Gastroesophageal sphincter (tissue), 3 donors: Measurements from ENCODE around the gene ZNRF2.

Source experiments
- EP300 ChIP-seq: sonication (generic); formaldehyde crosslinking; IDR thresholded peaks from one replicate; pipeline ENCODE4 v1.6.1; 2017; ENCODE audit warnings: antibody characterized with exemption, mild to moderate bottlenecking
- POLR2A ChIP-seq, 2 donors: fragments of 450-650 bp; IDR thresholded peaks; one replicate each; pipeline ENCODE4 v1.6.1; 2017; ENCODE audit warnings: antibody characterized with exemption in 2 of 2, mild to moderate bottlenecking in 2 of 2, moderate library complexity in 1 of 2
- TF ChIP-seq, protein P1 (sequence below), 4 experiments: fragments of 200-600 bp in 2 of 4; fragments of 450-650 bp in 2 of 4; sonication (generic) in 1 of 4; IDR thresholded peaks; one replicate each; pipeline ENCODE4 v1.5.1; 2017 to 2019; ENCODE audit warnings: antibody characterized with exemption in 4 of 4, mild to moderate bottlenecking in 2 of 4, moderate library complexity in 2 of 4

DNA sequence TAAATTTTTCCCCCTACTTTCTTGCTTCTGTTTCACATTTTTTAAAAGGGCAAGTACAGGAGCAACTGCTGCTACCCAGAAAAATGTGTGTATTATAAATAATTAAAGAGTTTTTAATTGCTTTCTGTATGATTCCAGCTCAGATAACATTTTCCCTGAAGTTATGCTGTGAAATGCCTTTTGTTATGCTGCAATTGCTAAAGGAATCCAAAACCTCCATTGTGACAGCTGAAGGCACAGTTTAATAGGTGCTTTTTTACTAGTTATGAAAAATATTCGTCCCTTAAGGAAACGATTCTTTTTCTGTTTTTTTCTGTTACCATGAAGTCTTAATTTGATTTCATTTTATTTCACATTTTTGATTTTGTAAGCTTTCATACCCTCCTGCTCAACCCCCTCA is 83.2 kb downstream of the ZNRF2 start:
- no peak for TF ChIP-seq POLR2A (IDR thresholded peaks at IDR 0.05)
- TF ChIP-seq, protein P1, sequence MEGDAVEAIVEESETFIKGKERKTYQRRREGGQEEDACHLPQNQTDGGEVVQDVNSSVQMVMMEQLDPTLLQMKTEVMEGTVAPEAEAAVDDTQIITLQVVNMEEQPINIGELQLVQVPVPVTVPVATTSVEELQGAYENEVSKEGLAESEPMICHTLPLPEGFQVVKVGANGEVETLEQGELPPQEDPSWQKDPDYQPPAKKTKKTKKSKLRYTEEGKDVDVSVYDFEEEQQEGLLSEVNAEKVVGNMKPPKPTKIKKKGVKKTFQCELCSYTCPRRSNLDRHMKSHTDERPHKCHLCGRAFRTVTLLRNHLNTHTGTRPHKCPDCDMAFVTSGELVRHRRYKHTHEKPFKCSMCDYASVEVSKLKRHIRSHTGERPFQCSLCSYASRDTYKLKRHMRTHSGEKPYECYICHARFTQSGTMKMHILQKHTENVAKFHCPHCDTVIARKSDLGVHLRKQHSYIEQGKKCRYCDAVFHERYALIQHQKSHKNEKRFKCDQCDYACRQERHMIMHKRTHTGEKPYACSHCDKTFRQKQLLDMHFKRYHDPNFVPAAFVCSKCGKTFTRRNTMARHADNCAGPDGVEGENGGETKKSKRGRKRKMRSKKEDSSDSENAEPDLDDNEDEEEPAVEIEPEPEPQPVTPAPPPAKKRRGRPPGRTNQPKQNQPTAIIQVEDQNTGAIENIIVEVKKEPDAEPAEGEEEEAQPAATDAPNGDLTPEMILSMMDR (IDR thresholded peaks at IDR 0.05): no peak
- TF ChIP-seq EP300: no peak
